ENCODE data around the gene S100A9.

S100A9 gene

DNA sequence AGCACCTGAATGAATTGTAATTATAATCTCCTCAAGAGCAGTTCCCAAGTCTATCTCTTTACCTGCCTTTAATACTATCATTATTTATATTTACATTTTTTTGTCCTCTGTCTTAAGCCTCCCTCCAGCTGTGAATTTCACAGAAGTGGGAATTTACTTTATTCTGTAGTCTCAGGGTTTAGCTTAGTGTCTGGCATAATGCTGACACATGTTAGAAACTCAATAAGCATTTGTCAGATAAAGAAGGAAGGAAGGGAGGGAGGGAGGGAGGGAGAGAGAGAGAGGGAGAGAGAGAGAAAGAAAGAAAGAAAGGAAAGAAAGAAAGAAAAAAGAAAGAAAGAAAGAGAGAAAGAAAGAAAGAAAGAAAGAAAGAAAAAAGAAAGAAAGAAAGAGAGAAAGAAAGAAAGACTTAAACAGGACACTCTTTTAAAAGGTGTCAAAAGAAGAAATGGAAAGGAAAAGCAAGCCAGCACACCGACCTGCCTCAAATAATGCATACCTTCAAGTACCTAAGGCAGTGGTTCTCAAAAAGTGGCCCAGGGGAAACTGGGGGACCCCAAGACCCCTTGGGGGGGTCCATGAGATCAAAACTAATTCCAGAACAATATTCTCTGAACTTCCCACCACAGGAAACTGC is 7.2 kb upstream of the S100A9 start:
- Histone ChIP-seq H3K4me1 (ENCODE audit: control insufficient read depth in 2 of 2, insufficient read depth in 2 of 2, low read length in 2 of 2) (no peaks in the 10 kb centered on the region), H3K9me3 (ENCODE audit: control insufficient read depth in 2 of 2, low read length in 2 of 2) (no peaks in the 10 kb centered on the region), H3K27me3 (ENCODE audit: control insufficient read depth in 2 of 2, insufficient read depth in 2 of 2, low read length in 2 of 2) (peaks cover 0 to 3% of the 10 kb centered on the region in 2 donors), H3K9ac (ENCODE audit: low read depth in 1 of 2, low read length in 2 of 2) (no peak overlapping the region), H3K36me3 (ENCODE audit: control insufficient read depth in 2 of 2, insufficient read depth in 2 of 2, low read length in 2 of 2) (no peaks in the 10 kb centered on the region), H3K4me3 (ENCODE audit: low read length in 2 of 2) (no peak overlapping the region), H3K27ac (ENCODE audit: low read depth in 2 of 2, low read length in 2 of 2) (no peak overlapping the region)

DNA sequence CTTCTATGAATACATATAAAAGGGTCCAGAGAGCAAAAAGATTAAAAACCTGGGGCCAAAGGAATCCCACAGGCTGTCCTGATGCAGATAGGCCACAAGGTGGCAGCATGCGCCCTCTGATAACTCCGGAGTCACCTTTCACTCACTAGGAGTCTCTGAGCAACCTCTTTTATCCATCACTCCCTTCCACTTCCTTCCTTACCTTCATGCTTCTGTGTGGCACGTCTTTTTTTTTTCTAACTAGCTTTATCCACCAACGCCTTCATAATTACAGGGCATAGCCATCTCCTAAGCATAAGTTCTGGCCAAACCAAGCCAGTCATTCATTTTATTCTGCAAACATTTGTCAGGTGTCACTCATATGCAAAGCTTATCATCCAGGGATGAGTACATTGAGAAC is 5.1 kb upstream of the S100A9 start:
- H3K9me3 ChIP-seq (ENCODE audit: control insufficient read depth in 2 of 2, low read length in 2 of 2): no peaks in the 10 kb centered on the region
- no peaks in the 10 kb centered on the region for H3K36me3 ChIP-seq (ENCODE audit: control insufficient read depth in 2 of 2, insufficient read depth in 2 of 2, low read length in 2 of 2)
- H3K4me1 ChIP-seq (ENCODE audit: control insufficient read depth in 2 of 2, insufficient read depth in 2 of 2, low read length in 2 of 2): no peaks in the 10 kb centered on the region
- no peak overlapping the region for H3K9ac ChIP-seq (ENCODE audit: low read depth in 1 of 2, low read length in 2 of 2)
- peaks cover 0 to 3% of the 10 kb centered on the region in 2 donors for H3K27me3 ChIP-seq (ENCODE audit: control insufficient read depth in 2 of 2, insufficient read depth in 2 of 2, low read length in 2 of 2)
- no peak overlapping the region for H3K4me3 ChIP-seq (ENCODE audit: low read length in 2 of 2)
- H3K27ac ChIP-seq (ENCODE audit: low read depth in 2 of 2, low read length in 2 of 2): no peak overlapping the region

DNA sequence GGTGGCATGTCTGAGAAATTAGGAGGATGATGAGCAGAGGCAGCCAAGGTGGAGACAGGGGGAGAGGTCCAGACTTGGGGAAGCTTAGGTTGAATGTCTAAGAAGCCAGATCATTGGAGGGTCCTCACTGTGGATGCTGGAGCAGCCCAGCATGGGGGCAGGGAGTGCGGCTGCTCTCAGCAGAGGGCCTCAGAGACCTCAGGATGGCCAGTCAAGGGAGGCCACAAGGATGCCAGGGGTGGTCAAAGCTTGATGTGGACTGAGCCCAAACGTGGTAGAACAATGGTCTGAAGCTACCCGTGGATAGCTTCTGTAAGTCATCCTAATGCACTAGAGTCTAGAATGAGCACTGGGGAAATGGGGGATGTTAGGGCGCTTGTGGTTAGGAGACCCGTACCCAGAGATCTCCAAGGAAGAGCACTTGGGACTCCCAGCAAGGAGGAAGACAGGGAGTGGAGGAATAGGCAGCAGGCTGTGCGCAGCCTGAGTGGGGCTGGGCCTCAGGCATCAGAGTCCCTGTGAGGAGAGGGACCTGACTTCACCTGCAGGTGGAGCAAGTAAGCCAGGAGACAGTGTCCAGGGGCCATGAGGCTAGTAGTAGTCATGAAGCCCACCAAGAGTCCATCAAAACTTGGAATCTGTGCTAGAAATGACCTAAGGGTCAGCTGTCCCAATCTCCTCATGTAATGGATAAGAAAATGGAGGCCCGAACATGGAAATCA is 4.3 kb upstream of the S100A9 start:
- H3K27me3 ChIP-seq (ENCODE audit: control insufficient read depth in 2 of 2, insufficient read depth in 2 of 2, low read length in 2 of 2): peaks cover 0 to 3% of the 10 kb centered on the region in 2 donors
- no peaks in the 10 kb centered on the region for H3K9me3 ChIP-seq (ENCODE audit: control insufficient read depth in 2 of 2, low read length in 2 of 2)
- no peak overlapping the region for H3K27ac ChIP-seq (ENCODE audit: low read depth in 2 of 2, low read length in 2 of 2)
- no peak overlapping the region for H3K9ac ChIP-seq (ENCODE audit: low read depth in 1 of 2, low read length in 2 of 2)
- H3K36me3 ChIP-seq (ENCODE audit: control insufficient read depth in 2 of 2, insufficient read depth in 2 of 2, low read length in 2 of 2): no peaks in the 10 kb centered on the region
- H3K4me1 ChIP-seq (ENCODE audit: control insufficient read depth in 2 of 2, insufficient read depth in 2 of 2, low read length in 2 of 2): peaks cover 0 to 2% of the 10 kb centered on the region in 2 donors
- H3K4me3 ChIP-seq (ENCODE audit: low read length in 2 of 2): no peak overlapping the region

DNA sequence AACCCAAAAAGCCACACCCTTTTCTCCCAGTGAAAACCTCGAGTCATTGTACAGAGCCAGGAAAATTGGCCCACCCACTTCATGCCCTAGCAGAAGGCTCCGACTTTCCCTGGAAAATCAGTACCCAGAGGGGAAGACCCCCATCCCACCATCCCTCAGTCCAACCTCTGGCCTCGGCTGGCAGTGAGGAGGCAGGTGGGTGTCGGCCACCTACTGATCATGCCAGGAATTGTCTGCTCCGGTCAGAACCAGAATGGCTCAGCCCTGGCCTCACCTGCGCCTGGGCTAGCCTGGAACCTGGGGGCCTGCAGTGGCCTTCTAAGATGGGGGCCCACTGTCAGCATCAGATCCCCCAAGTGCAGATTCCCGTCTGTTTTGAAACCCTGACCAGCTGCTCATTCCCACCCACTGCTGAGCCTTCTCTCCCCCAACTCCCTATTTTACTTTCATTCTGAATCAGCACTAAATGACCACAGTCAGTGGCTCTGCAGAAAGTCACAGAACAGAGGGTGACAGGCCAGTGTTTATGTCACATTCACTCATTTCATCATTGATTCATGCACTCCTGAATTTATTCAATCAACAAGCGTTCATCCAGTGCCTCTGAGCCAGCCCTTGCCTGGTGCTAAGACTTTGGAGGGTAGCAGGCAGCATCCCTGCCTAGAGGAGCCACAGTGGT is 3.0 kb upstream of the S100A9 start:
- H3K9me3 ChIP-seq (ENCODE audit: control insufficient read depth in 2 of 2, low read length in 2 of 2): no peaks in the 10 kb centered on the region
- peaks cover 0 to 3% of the 10 kb centered on the region in 2 donors for H3K27me3 ChIP-seq (ENCODE audit: control insufficient read depth in 2 of 2, insufficient read depth in 2 of 2, low read length in 2 of 2)
- H3K27ac ChIP-seq (ENCODE audit: low read depth in 2 of 2, low read length in 2 of 2): no peak overlapping the region
- H3K4me1 ChIP-seq (ENCODE audit: control insufficient read depth in 2 of 2, insufficient read depth in 2 of 2, low read length in 2 of 2): peaks cover 0 to 2% of the 10 kb centered on the region in 2 donors
- no peaks in the 10 kb centered on the region for H3K36me3 ChIP-seq (ENCODE audit: control insufficient read depth in 2 of 2, insufficient read depth in 2 of 2, low read length in 2 of 2)
- no peak overlapping the region for H3K9ac ChIP-seq (ENCODE audit: low read depth in 1 of 2, low read length in 2 of 2)
- no peak overlapping the region for H3K4me3 ChIP-seq (ENCODE audit: low read length in 2 of 2)

DNA sequence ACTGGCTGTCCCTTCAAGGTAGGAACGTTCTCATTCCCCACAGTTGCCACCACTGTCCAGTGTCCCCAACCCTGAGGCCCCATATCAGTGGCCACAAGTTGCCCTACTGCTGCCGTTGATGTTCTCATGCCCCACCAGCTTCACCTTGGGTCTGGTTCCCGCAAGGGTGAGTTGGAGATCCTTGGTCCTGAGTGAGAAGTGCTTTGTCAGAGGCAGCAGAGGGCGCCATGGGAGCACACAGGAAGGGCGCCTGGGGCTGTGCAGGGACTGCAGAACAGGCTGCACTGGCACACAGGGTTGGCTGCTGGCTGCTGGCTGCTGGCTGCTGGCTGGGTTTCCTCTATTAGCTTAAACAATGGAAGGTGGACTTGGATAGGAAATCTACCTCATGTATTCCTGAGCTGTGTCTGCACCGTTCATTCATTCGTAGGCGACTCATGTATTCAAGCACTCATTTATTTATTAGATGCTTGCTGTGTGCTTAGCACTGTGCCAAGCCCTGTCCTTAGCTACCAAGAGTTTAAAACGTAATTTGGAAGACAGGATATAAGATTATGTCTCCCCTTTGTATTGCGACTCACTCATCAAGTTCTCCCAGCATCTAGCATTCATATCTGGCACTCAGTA is 2.1 kb upstream of the S100A9 start:
- peaks cover 0 to 3% of the 10 kb centered on the region in 2 donors for H3K27me3 ChIP-seq (ENCODE audit: control insufficient read depth in 2 of 2, insufficient read depth in 2 of 2, low read length in 2 of 2)
- no peak overlapping the region for H3K4me3 ChIP-seq (ENCODE audit: low read length in 2 of 2)
- H3K9ac ChIP-seq (ENCODE audit: low read depth in 1 of 2, low read length in 2 of 2): no peak overlapping the region
- peaks cover 0 to 8% of the 10 kb centered on the region in 2 donors for H3K4me1 ChIP-seq (ENCODE audit: control insufficient read depth in 2 of 2, insufficient read depth in 2 of 2, low read length in 2 of 2)
- H3K9me3 ChIP-seq (ENCODE audit: control insufficient read depth in 2 of 2, low read length in 2 of 2): no peaks in the 10 kb centered on the region
- no peaks in the 10 kb centered on the region for H3K36me3 ChIP-seq (ENCODE audit: control insufficient read depth in 2 of 2, insufficient read depth in 2 of 2, low read length in 2 of 2)
- H3K27ac ChIP-seq (ENCODE audit: low read depth in 2 of 2, low read length in 2 of 2): no peak overlapping the region

DNA sequence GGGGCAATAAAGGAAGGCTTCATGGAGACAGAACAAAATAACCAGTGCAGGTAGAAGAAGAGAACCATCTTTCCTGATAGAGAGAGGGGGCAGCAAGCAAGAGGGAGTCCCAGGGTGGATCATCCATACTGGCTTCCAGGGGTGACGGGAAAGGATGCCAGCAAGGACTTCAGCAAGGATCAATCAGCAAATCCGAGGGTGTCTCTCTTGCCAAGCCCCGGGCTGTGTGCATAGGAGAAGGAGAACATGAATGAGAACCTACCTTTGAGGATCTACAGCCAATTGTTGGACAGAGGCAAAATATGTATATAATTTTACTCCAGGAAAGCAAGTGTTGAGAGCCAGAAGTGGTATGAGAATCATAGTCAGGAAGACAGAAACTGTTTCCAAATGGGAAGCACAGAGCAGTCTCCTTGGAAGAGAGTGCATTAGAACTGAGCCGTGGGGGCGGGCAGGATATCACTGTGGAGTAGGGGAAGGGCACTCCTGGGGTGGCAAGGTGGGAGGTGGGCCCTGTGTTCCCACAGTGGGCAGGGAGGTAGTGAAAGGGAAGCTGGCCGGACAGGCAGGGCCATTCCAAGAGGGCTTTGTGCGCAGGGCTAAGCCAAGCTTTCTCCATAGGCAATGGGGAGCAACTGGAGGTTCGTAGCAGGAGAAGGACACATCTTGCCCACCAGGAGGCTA is 1.1 kb upstream of the S100A9 start:
- no peaks in the 10 kb centered on the region for H3K9me3 ChIP-seq (ENCODE audit: control insufficient read depth in 2 of 2, low read length in 2 of 2)

DNA sequence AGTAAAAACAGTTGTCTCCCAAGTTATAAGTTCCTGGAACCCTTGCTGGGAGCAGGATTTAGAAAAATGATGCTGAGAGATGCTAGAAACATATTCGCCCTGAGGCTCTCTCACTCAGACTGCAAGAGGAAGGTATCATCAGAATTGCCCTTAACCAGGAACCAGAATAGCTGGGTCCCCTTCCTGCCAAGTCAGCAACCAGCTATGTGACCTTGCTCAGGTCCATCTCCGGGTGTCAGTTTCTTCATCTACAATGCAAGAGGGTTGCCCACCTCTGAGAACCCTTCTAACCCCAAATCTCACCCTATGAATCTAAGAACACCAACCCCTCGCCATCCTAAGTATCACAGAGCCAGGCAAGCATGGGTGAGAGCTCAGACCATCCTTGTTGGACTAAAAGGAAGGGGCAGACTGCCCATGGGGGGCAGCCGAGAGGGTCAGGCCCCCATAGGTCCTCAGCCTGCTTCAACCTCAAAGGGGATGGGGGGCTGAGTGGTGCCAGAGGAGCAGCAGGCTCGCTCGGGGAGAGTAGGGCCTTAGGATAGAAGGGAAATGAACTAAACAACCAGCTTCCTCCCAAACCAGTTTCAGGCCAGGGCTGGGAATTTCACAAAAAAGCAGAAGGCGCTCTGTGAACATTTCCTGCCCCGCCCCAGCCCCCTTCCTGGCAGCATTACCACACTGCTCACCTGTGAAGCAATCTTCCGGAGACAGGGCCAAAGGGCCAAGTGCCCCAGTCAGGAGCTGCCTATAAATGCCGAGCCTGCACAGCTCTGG is 390 bp upstream of the S100A9 start:
- Histone ChIP-seq H3K36me3 (ENCODE audit: control insufficient read depth in 2 of 2, insufficient read depth in 2 of 2, low read length in 2 of 2) (no peaks in the 10 kb centered on the region), H3K4me1 (ENCODE audit: control insufficient read depth in 2 of 2, insufficient read depth in 2 of 2, low read length in 2 of 2) (peaks cover 0 to 8% of the 10 kb centered on the region in 2 donors), H3K4me3 (ENCODE audit: low read length in 2 of 2) (no peak overlapping the region), H3K9ac (ENCODE audit: low read depth in 1 of 2, low read length in 2 of 2) (no peak overlapping the region), H3K9me3 (ENCODE audit: control insufficient read depth in 2 of 2, low read length in 2 of 2) (no peaks in the 10 kb centered on the region), H3K27ac (ENCODE audit: low read depth in 2 of 2, low read length in 2 of 2) (no peak overlapping the region), H3K27me3 (ENCODE audit: control insufficient read depth in 2 of 2, insufficient read depth in 2 of 2, low read length in 2 of 2) (peaks cover 0 to 3% of the 10 kb centered on the region in 2 donors)

More for the DNA sequence above, 1.1 kb upstream of the S100A9 start:
- peaks cover 0 to 3% of the 10 kb centered on the region in 2 donors for H3K27me3 ChIP-seq (ENCODE audit: control insufficient read depth in 2 of 2, insufficient read depth in 2 of 2, low read length in 2 of 2)
- H3K27ac ChIP-seq (ENCODE audit: low read depth in 2 of 2, low read length in 2 of 2): no peak overlapping the region
- peaks cover 0 to 8% of the 10 kb centered on the region in 2 donors for H3K4me1 ChIP-seq (ENCODE audit: control insufficient read depth in 2 of 2, insufficient read depth in 2 of 2, low read length in 2 of 2)
- no peaks in the 10 kb centered on the region for H3K36me3 ChIP-seq (ENCODE audit: control insufficient read depth in 2 of 2, insufficient read depth in 2 of 2, low read length in 2 of 2)
- H3K4me3 ChIP-seq (ENCODE audit: low read length in 2 of 2): no peak overlapping the region
- no peak overlapping the region for H3K9ac ChIP-seq (ENCODE audit: low read depth in 1 of 2, low read length in 2 of 2)

DNA sequence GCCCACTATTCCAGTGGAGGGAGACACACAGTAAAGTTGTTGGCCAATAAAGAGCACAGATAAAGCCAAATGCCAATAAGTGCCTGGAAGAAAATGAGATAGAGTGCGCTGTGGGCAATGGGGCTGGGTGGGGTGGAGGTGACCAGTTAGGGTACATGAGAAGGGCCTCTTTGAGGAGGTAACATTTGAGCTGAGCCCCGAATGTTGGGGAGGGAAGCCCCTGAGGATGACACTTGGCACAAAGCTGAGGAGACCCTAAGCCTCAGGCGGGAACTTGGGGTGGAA is 979 bp downstream of the S100A9 start:
- peak overlapping the region in 1 of 2 donors; percentile 22 for H3K4me3 ChIP-seq (ENCODE audit: low read length in 2 of 2)
- H3K36me3 ChIP-seq (ENCODE audit: control insufficient read depth in 2 of 2, insufficient read depth in 2 of 2, low read length in 2 of 2): no peaks in the 10 kb centered on the region
- H3K27ac ChIP-seq (ENCODE audit: low read depth in 2 of 2, low read length in 2 of 2): peak overlapping the region in 1 of 2 donors; percentile 23
- no peaks in the 10 kb centered on the region for H3K9me3 ChIP-seq (ENCODE audit: control insufficient read depth in 2 of 2, low read length in 2 of 2)
- H3K9ac ChIP-seq (ENCODE audit: low read depth in 1 of 2, low read length in 2 of 2): no peak overlapping the region
- peaks cover 0 to 8% of the 10 kb centered on the region in 2 donors for H3K4me1 ChIP-seq (ENCODE audit: control insufficient read depth in 2 of 2, insufficient read depth in 2 of 2, low read length in 2 of 2)
- peaks cover 0 to 3% of the 10 kb centered on the region in 2 donors for H3K27me3 ChIP-seq (ENCODE audit: control insufficient read depth in 2 of 2, insufficient read depth in 2 of 2, low read length in 2 of 2)

DNA sequence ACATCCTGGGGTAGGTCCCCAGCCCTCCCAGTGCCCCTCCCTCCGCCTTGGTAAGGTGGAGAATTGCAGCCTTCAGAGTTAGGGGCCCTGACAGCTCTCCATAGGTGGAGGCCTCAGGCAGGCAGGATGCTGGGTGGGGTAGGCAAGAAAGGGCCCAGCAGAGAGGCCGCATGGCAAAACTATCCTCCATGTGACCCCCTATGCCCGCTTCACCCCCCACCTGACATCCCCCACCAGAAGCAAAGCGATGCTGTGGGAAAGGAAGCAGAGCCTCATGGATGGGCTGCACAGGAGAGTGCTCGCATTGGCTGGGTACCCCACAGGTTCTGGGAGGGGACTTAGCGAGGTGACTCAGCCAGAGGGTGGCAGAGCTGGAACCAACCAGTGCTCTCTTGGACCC is 1.6 kb downstream of the S100A9 start:
- Histone ChIP-seq H3K9ac (ENCODE audit: low read depth in 1 of 2, low read length in 2 of 2) (no peak overlapping the region), H3K4me1 (ENCODE audit: control insufficient read depth in 2 of 2, insufficient read depth in 2 of 2, low read length in 2 of 2) (peaks cover 0 to 8% of the 10 kb centered on the region in 2 donors), H3K27me3 (ENCODE audit: control insufficient read depth in 2 of 2, insufficient read depth in 2 of 2, low read length in 2 of 2) (no peaks in the 10 kb centered on the region), H3K9me3 (ENCODE audit: control insufficient read depth in 2 of 2, low read length in 2 of 2) (no peaks in the 10 kb centered on the region), H3K4me3 (ENCODE audit: low read length in 2 of 2) (no peak overlapping the region), H3K27ac (ENCODE audit: low read depth in 2 of 2, low read length in 2 of 2) (no peak overlapping the region), H3K36me3 (ENCODE audit: control insufficient read depth in 2 of 2, insufficient read depth in 2 of 2, low read length in 2 of 2) (no peaks in the 10 kb centered on the region)
